ENCODE data around the gene DOCK2.

Gene DOCK2

DNA sequence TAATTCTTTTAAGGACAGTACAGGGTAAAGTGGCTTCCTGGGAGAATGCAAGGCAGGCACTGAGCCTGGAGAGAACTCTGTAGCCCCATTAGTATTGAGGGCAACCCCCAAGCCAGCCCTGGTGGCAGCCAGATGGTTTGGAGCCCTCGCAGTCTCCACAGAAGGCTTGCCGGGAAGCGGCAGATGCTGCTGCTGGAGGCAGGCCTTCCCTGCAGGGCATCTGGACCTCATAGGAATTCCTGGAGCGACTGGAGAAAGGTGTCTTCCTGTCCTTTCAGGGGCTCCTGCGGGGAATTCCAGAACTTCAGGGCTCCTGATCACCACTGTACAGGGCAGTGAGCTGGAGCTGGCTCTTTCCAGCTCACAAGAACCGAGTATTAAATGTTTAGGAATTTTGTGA lies 175.7 kb downstream of the DOCK2 start:
- POLR2A ChIA-PET, result no interaction called here
- TF ChIP-seq SETDB1 (IDR thresholded peaks at IDR 0.05; ENCODE audit: insufficient read length, low read length), result no peak
- H3K36me3 ChIP-seq (ENCODE audit: control insufficient read depth in 2 of 2, insufficient read depth in 1 of 2, low read length in 2 of 2), result no peaks in the 10 kb centered on the region

GRCh38 chr5:169814045-169814444 lies 177.0 kb downstream of the DOCK2 start:
- Histone ChIP-seq H3K36me3 (ENCODE audit: control insufficient read depth in 2 of 2, insufficient read depth in 1 of 2, low read length in 2 of 2) (no peaks in the 10 kb centered on the region), H3K27ac (ENCODE audit: extremely low read depth, low read depth, low read length) (no peak overlapping the region), H3K4me3 (ENCODE audit: low read depth, low read length) (no peak overlapping the region), H3K9me3 (ENCODE audit: control insufficient read depth, insufficient read depth, low read depth, low read length) (no peaks in the 10 kb centered on the region), H3K4me1 (ENCODE audit: control insufficient read depth, insufficient read depth, low read length) (no peaks in the 10 kb centered on the region)
- ChIA-PET POLR2A (no interaction called here), CTCF (no interaction called here)
- no peak for TF ChIP-seq TRIM28 (IDR thresholded peaks at IDR 0.05; ENCODE audit: borderline replicate concordance, low read length)
- no peak for TF ChIP-seq ATF2 (tag by site-specific recombination; IDR thresholded peaks at IDR 0.05; ENCODE audit: low read depth)
- TF ChIP-seq, protein P1, sequence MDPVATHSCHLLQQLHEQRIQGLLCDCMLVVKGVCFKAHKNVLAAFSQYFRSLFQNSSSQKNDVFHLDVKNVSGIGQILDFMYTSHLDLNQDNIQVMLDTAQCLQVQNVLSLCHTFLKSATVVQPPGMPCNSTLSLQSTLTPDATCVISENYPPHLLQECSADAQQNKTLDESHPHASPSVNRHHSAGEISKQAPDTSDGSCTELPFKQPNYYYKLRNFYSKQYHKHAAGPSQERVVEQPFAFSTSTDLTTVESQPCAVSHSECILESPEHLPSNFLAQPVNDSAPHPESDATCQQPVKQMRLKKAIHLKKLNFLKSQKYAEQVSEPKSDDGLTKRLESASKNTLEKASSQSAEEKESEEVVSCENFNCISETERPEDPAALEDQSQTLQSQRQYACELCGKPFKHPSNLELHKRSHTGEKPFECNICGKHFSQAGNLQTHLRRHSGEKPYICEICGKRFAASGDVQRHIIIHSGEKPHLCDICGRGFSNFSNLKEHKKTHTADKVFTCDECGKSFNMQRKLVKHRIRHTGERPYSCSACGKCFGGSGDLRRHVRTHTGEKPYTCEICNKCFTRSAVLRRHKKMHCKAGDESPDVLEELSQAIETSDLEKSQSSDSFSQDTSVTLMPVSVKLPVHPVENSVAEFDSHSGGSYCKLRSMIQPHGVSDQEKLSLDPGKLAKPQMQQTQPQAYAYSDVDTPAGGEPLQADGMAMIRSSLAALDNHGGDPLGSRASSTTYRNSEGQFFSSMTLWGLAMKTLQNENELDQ (tag by site-specific recombination; IDR thresholded peaks at IDR 0.05; ENCODE audit: low read depth), result no peak
- TF ChIP-seq ELK4 (IDR thresholded peaks at IDR 0.05; ENCODE audit: borderline replicate concordance, low read depth, low read length), result no peak
- no peak for TF ChIP-seq YY2 (tag by site-specific recombination; IDR thresholded peaks at IDR 0.05)
- TF ChIP-seq, protein P2, sequence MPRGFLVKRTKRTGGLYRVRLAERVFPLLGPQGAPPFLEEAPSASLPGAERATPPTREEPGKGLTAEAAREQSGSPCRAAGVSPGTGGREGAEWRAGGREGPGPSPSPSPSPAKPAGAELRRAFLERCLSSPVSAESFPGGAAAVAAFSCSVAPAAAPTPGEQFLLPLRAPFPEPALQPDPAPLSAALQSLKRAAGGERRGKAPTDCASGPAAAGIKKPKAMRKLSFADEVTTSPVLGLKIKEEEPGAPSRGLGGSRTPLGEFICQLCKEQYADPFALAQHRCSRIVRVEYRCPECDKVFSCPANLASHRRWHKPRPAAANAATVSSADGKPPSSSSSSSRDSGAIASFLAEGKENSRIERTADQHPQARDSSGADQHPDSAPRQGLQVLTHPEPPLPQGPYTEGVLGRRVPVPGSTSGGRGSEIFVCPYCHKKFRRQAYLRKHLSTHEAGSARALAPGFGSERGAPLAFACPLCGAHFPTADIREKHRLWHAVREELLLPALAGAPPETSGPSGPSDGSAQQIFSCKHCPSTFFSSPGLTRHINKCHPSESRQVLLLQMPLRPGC (tag by site-specific recombination; IDR thresholded peaks at IDR 0.05), result no peak
- no peak for TF ChIP-seq ZNF629 (tag by site-specific recombination; IDR thresholded peaks at IDR 0.05)
- TF ChIP-seq SP7 (tag by site-specific recombination; IDR thresholded peaks at IDR 0.05), result no peak
- TF ChIP-seq ZNF157 (tag by site-specific recombination; IDR thresholded peaks at IDR 0.05), result no peak
- no peak for TF ChIP-seq ZNF560 (tag by site-specific recombination; IDR thresholded peaks at IDR 0.05; ENCODE audit: borderline replicate concordance)
- no peak for TF ChIP-seq ZNF2 (tag by site-specific recombination; IDR thresholded peaks at IDR 0.05)
- TF ChIP-seq ZNF626 (tag by site-specific recombination; IDR thresholded peaks at IDR 0.05), result no peak
- no peak for TF ChIP-seq ZNF830 (tag by site-specific recombination; IDR thresholded peaks at IDR 0.05; ENCODE audit: low read depth)
- TF ChIP-seq ZNF146 (tag by site-specific recombination; IDR thresholded peaks at IDR 0.05), result no peak
- no peak for TF ChIP-seq GLIS2 (tag by site-specific recombination; IDR thresholded peaks at IDR 0.05)

More for the DNA sequence above, 175.7 kb downstream of the DOCK2 start:
- no peaks in the 10 kb centered on the region for H3K9me3 ChIP-seq (ENCODE audit: control insufficient read depth, insufficient read depth, low read depth, low read length)
- H3K27ac ChIP-seq (ENCODE audit: extremely low read depth, low read depth, low read length), result no peak overlapping the region
- no peak overlapping the region for H3K4me3 ChIP-seq (ENCODE audit: low read depth, low read length)
- H3K4me1 ChIP-seq (ENCODE audit: control insufficient read depth, insufficient read depth, low read length), result no peaks in the 10 kb centered on the region
- CTCF ChIA-PET, result no interaction called here

DNA sequence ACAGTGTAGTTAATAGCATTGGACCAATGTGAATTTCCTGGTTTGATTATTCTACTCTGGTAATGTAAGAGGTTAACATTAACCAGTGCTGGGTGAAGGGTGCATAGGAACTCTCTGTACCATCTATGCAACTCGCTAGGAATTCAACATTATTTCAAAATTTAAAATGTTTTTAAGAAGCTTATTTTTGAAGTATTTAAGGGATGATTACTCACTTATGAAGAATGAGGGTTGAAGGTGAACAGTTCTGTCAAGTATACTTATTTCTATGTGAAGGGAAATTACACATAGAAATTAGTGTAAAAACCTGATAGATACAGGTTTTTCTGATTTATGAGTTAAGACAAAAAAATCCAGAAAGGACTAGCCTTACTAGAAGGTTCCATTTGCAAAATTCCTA lies 177.4 kb downstream of the DOCK2 start:
- Histone ChIP-seq H3K36me3 (ENCODE audit: control insufficient read depth in 2 of 2, insufficient read depth in 1 of 2, low read length in 2 of 2) (no peaks in the 10 kb centered on the region), H3K27ac (ENCODE audit: extremely low read depth, low read depth, low read length) (no peak overlapping the region), H3K4me3 (ENCODE audit: low read depth, low read length) (no peak overlapping the region), H3K4me1 (ENCODE audit: control insufficient read depth, insufficient read depth, low read length) (no peaks in the 10 kb centered on the region), H3K9me3 (ENCODE audit: control insufficient read depth, insufficient read depth, low read depth, low read length) (no peaks in the 10 kb centered on the region)
- POLR2A ChIA-PET, result no interaction called here
- TF ChIP-seq ZNF354C (tag by site-specific recombination; IDR thresholded peaks at IDR 0.05; ENCODE audit: borderline replicate concordance, low read depth) (no peak), ZNF121 (tag by site-specific recombination; IDR thresholded peaks at IDR 0.05) (no peak), MYNN (tag by site-specific recombination; IDR thresholded peaks at IDR 0.05; ENCODE audit: borderline replicate concordance) (no peak), GLIS1 (tag by site-specific recombination; IDR thresholded peaks at IDR 0.05) (no peak)
- TF ChIP-seq, protein P3, sequence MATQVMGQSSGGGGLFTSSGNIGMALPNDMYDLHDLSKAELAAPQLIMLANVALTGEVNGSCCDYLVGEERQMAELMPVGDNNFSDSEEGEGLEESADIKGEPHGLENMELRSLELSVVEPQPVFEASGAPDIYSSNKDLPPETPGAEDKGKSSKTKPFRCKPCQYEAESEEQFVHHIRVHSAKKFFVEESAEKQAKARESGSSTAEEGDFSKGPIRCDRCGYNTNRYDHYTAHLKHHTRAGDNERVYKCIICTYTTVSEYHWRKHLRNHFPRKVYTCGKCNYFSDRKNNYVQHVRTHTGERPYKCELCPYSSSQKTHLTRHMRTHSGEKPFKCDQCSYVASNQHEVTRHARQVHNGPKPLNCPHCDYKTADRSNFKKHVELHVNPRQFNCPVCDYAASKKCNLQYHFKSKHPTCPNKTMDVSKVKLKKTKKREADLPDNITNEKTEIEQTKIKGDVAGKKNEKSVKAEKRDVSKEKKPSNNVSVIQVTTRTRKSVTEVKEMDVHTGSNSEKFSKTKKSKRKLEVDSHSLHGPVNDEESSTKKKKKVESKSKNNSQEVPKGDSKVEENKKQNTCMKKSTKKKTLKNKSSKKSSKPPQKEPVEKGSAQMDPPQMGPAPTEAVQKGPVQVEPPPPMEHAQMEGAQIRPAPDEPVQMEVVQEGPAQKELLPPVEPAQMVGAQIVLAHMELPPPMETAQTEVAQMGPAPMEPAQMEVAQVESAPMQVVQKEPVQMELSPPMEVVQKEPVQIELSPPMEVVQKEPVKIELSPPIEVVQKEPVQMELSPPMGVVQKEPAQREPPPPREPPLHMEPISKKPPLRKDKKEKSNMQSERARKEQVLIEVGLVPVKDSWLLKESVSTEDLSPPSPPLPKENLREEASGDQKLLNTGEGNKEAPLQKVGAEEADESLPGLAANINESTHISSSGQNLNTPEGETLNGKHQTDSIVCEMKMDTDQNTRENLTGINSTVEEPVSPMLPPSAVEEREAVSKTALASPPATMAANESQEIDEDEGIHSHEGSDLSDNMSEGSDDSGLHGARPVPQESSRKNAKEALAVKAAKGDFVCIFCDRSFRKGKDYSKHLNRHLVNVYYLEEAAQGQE (tag by site-specific recombination; IDR thresholded peaks at IDR 0.05), result no peak
- CTCF ChIA-PET, result no interaction called here

Data from HEK293 (cell line).